ENCODE data around the gene AGBL4.

AGBL4 gene

DNA sequence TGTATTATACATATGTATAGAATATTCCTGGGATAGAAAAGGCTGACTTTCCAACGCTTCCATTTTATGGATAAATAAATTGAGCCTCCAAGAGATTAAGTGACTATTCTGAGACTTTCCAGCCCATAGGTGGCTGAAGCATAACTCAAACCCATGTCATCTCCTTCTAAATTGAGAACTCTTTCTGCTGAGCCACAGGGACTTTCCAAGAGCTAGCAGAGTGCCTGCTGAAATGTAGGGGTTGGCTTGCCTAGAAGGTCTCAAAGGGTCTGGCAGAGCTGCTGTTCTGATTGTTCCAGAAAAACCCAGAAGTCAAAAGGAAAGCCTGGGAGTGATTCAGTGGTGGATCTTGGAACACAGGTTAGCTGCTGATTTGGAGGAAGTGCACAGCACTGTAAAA, 1100.6 kb downstream of the AGBL4 start (continued):
- TF ChIP-seq, protein P1, sequence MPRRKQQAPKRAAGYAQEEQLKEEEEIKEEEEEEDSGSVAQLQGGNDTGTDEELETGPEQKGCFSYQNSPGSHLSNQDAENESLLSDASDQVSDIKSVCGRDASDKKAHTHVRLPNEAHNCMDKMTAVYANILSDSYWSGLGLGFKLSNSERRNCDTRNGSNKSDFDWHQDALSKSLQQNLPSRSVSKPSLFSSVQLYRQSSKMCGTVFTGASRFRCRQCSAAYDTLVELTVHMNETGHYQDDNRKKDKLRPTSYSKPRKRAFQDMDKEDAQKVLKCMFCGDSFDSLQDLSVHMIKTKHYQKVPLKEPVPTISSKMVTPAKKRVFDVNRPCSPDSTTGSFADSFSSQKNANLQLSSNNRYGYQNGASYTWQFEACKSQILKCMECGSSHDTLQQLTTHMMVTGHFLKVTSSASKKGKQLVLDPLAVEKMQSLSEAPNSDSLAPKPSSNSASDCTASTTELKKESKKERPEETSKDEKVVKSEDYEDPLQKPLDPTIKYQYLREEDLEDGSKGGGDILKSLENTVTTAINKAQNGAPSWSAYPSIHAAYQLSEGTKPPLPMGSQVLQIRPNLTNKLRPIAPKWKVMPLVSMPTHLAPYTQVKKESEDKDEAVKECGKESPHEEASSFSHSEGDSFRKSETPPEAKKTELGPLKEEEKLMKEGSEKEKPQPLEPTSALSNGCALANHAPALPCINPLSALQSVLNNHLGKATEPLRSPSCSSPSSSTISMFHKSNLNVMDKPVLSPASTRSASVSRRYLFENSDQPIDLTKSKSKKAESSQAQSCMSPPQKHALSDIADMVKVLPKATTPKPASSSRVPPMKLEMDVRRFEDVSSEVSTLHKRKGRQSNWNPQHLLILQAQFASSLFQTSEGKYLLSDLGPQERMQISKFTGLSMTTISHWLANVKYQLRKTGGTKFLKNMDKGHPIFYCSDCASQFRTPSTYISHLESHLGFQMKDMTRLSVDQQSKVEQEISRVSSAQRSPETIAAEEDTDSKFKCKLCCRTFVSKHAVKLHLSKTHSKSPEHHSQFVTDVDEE (CRISPR knock-in tag; IDR thresholded peaks at IDR 0.05): no peak
- no peak for TF ChIP-seq RARB (CRISPR knock-in tag; IDR thresholded peaks at IDR 0.05)

DNA sequence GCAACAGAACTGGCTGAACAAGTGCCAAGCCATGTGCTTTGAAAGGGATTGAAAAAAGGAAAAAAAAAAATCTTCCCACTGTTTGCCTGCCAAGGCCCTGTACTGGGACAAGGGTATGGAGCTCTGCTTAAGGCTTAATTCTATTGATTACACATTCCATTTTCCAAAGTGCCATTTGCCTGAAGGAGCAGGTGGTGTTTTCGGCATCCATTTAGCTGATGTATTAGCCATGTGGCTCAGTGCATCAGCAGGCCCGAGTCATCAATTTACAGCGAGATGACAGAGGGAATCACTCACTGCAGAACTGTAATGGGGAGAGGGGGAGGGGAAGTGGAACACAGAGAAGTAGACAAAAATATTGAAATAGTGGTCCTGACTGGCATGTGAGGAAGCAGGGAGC, 1102.9 kb downstream of the AGBL4 start:
- no peak for ATAC-seq
- no peak for TF ChIP-seq BACH2 (CRISPR knock-in tag; IDR thresholded peaks at IDR 0.05; ENCODE audit: borderline replicate concordance)
- no peak for TF ChIP-seq ARNTL (CRISPR knock-in tag; IDR thresholded peaks at IDR 0.05; ENCODE audit: borderline replicate concordance, low read depth)
- no peak for TF ChIP-seq ZFP30 (CRISPR knock-in tag; IDR thresholded peaks at IDR 0.05)
- TF ChIP-seq CSDC2 (CRISPR knock-in tag; IDR thresholded peaks at IDR 0.05): no peak
- no peak for TF ChIP-seq TCF4 (CRISPR knock-in tag; IDR thresholded peaks at IDR 0.05; ENCODE audit: borderline replicate concordance)
- TF ChIP-seq GLIS3 (CRISPR knock-in tag; IDR thresholded peaks at IDR 0.05): no peak
- no peak for TF ChIP-seq ZNF70 (CRISPR knock-in tag; IDR thresholded peaks at IDR 0.05)
- TF ChIP-seq, protein P2, sequence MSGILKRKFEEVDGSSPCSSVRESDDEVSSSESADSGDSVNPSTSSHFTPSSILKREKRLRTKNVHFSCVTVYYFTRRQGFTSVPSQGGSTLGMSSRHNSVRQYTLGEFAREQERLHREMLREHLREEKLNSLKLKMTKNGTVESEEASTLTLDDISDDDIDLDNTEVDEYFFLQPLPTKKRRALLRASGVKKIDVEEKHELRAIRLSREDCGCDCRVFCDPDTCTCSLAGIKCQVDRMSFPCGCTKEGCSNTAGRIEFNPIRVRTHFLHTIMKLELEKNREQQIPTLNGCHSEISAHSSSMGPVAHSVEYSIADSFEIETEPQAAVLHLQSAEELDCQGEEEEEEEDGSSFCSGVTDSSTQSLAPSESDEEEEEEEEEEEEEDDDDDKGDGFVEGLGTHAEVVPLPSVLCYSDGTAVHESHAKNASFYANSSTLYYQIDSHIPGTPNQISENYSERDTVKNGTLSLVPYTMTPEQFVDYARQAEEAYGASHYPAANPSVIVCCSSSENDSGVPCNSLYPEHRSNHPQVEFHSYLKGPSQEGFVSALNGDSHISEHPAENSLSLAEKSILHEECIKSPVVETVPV (CRISPR knock-in tag; IDR thresholded peaks at IDR 0.05): no peak
- TF ChIP-seq ZFP3 (CRISPR knock-in tag; IDR thresholded peaks at IDR 0.05): no peak
- TF ChIP-seq OSR1 (CRISPR knock-in tag; IDR thresholded peaks at IDR 0.05): no peak
- no peak for TF ChIP-seq PPARA (CRISPR knock-in tag; IDR thresholded peaks at IDR 0.05; ENCODE audit: borderline replicate concordance)
- TF ChIP-seq, protein P3, sequence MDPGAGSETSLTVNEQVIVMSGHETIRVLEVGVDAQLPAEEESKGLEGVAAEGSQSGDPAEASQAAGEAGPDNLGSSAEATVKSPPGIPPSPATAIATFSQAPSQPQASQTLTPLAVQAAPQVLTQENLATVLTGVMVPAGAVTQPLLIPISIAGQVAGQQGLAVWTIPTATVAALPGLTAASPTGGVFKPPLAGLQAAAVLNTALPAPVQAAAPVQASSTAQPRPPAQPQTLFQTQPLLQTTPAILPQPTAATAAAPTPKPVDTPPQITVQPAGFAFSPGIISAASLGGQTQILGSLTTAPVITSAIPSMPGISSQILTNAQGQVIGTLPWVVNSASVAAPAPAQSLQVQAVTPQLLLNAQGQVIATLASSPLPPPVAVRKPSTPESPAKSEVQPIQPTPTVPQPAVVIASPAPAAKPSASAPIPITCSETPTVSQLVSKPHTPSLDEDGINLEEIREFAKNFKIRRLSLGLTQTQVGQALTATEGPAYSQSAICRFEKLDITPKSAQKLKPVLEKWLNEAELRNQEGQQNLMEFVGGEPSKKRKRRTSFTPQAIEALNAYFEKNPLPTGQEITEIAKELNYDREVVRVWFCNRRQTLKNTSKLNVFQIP (CRISPR knock-in tag; IDR thresholded peaks at IDR 0.05; ENCODE audit: borderline replicate concordance, low read depth): no peak

- TF ChIP-seq RARB (CRISPR knock-in tag; IDR thresholded peaks at IDR 0.05) (no peak), PPARA (CRISPR knock-in tag; IDR thresholded peaks at IDR 0.05; ENCODE audit: borderline replicate concordance) (no peak), ZNF8 (CRISPR knock-in tag; IDR thresholded peaks at IDR 0.05) (no peak), TCF4 (CRISPR knock-in tag; IDR thresholded peaks at IDR 0.05; ENCODE audit: borderline replicate concordance) (peak; percentile 55; the same call in 1 of the 2 replicates), GLIS3 (CRISPR knock-in tag; IDR thresholded peaks at IDR 0.05) (no peak), ZFP30 (CRISPR knock-in tag; IDR thresholded peaks at IDR 0.05) (no peak), TOX (CRISPR knock-in tag; IDR thresholded peaks at IDR 0.05; ENCODE audit: borderline replicate concordance) (no peak), OSR1 (CRISPR knock-in tag; IDR thresholded peaks at IDR 0.05) (no peak), CSDC2 (CRISPR knock-in tag; IDR thresholded peaks at IDR 0.05) (no peak), ZFP3 (CRISPR knock-in tag; IDR thresholded peaks at IDR 0.05) (0 out of 2 replicates have a peak, but pooled peaks have one; percentile 58)
- TF ChIP-seq, protein P1 (CRISPR knock-in tag; IDR thresholded peaks at IDR 0.05): peak; percentile 37; the same call in 1 of the 2 replicates
- TF ChIP-seq, protein P4, sequence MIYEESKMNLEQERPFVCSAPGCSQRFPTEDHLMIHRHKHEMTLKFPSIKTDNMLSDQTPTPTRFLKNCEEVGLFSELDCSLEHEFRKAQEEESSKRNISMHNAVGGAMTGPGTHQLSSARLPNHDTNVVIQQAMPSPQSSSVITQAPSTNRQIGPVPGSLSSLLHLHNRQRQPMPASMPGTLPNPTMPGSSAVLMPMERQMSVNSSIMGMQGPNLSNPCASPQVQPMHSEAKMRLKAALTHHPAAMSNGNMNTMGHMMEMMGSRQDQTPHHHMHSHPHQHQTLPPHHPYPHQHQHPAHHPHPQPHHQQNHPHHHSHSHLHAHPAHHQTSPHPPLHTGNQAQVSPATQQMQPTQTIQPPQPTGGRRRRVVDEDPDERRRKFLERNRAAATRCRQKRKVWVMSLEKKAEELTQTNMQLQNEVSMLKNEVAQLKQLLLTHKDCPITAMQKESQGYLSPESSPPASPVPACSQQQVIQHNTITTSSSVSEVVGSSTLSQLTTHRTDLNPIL (CRISPR knock-in tag; IDR thresholded peaks at IDR 0.05; ENCODE audit: low read depth): no peak
- peak; percentile 24 for ATAC-seq
Observed at GRCh38 chr1:48917901-48918603, 1105.7 kb downstream of the AGBL4 start.
